SK-N-DZ (cell line): ENCODE data around the gene KDSR.

Experiments
- DNase-seq: peaks from one replicate; pipeline ENCODE4 v3.0.0-alpha.2; 2015; ENCODE audit warnings: low spot score

The KDSR gene

GRCh38 chr18:63321291-63321690 is 45.7 kb downstream of the KDSR start:
- no peak for DNase-seq

- DNase-seq, result no peak
Measured at GRCh38 chr18:63320975-63321265, 46.1 kb downstream of the KDSR start.

GRCh38 chr18:63320123-63320974 is 46.7 kb downstream of the KDSR start:
- peak; percentile 77 for DNase-seq

GRCh38 chr18:63319383-63320122 is 47.5 kb downstream of the KDSR start, which contains the start of gene BCL2:
Gene BCL2 (minus strand): TSS chr18:63319769.
- no peak for DNase-seq

GRCh38 chr18:63318889-63319382 is 48.1 kb downstream of the KDSR start:
- DNase-seq, result no peak

GRCh38 chr18:63317982-63318888 is 48.8 kb downstream of the KDSR start:
- DNase-seq, result peak; percentile 77

- DNase-seq, result peak; percentile 27
Measured at GRCh38 chr18:63317556-63317946, 49.5 kb downstream of the KDSR start.

GRCh38 chr18:63316612-63317555 is 50.1 kb downstream of the KDSR start:
- no peak for DNase-seq

- DNase-seq, result no peak
Measured at GRCh38 chr18:63315876-63316275, 51.1 kb downstream of the KDSR start.

- DNase-seq, result no peak
Measured at GRCh38 chr18:63315131-63315662, 51.8 kb downstream of the KDSR start.

GRCh38 chr18:63314062-63314790 is 52.8 kb downstream of the KDSR start:
- no peak for DNase-seq

- DNase-seq, result no peak
Measured at GRCh38 chr18:63313396-63313917, 53.5 kb downstream of the KDSR start.

- DNase-seq, result no peak
Measured at GRCh38 chr18:63312737-63313395, 54.1 kb downstream of the KDSR start.

- DNase-seq, result no peak
Measured at GRCh38 chr18:63312019-63312409, 55.0 kb downstream of the KDSR start.

- no peak for DNase-seq
Measured at GRCh38 chr18:63311118-63312018, 55.6 kb downstream of the KDSR start.

GRCh38 chr18:63309422-63309821 is 57.6 kb downstream of the KDSR start:
- DNase-seq, result no peak

- DNase-seq, result peak; percentile 59
Measured at GRCh38 chr18:63307551-63308200, 59.3 kb downstream of the KDSR start.
